Ammon's horn (tissue), 1 donor: ENCODE results near the gene CD96.
"Not testable (repeated sequence)": the region's sequence is repeated elsewhere in the genome, so short reads cannot be mapped to it uniquely, and the experiment has no call there.

Experiments
- DNase-seq: peaks from one replicate; pipeline ENCODE4 v3.0.0-alpha.2; 2016; ENCODE audit warnings: low spot score

CD96 gene

GRCh38 chr3:111541911-111542483 is at the start of gene CD96:
Gene CD96 (plus strand): TSS chr3:111542197. CDS start chr3:111542249, 52 bp downstream.
- DNase-seq: no peak

GRCh38 chr3:111493276-111493675 is 48.7 kb upstream of the CD96 start:
- DNase-seq: no peak

- no peak for DNase-seq
Measured at GRCh38 chr3:111496894-111497559, 45.0 kb upstream of the CD96 start.

- DNase-seq: no peak
Measured at GRCh38 chr3:111498022-111498421, 44.0 kb upstream of the CD96 start.

- no peak for DNase-seq
Measured at GRCh38 chr3:111506435-111506834, 35.6 kb upstream of the CD96 start.

- no peak for DNase-seq
Measured at GRCh38 chr3:111509308-111509707, 32.7 kb upstream of the CD96 start.

- no peak for DNase-seq
Measured at GRCh38 chr3:111517801-111518200, 24.2 kb upstream of the CD96 start.

GRCh38 chr3:111519178-111519855 is 22.7 kb upstream of the CD96 start:
- no peak for DNase-seq

- DNase-seq: no peak
Measured at GRCh38 chr3:111521891-111522290, 20.1 kb upstream of the CD96 start.

GRCh38 chr3:111524486-111524885 is 17.5 kb upstream of the CD96 start:
- DNase-seq: not testable (repeated sequence)

GRCh38 chr3:111531446-111531845 is 10.6 kb upstream of the CD96 start:
- no peak for DNase-seq

GRCh38 chr3:111534701-111535100 is 7.3 kb upstream of the CD96 start:
- DNase-seq: peak; percentile 4

GRCh38 chr3:111538111-111538510 is 3.9 kb upstream of the CD96 start:
- DNase-seq: no peak

GRCh38 chr3:111538681-111539083 is 3.3 kb upstream of the CD96 start:
- DNase-seq: no peak

- peak; percentile 72 for DNase-seq
Measured at GRCh38 chr3:111539351-111540331, 2.4 kb upstream of the CD96 start.

GRCh38 chr3:111541391-111541790 is 606 bp upstream of the CD96 start:
- DNase-seq: no peak

- no peak for DNase-seq
Measured at GRCh38 chr3:111542611-111543300, 759 bp downstream of the CD96 start.

GRCh38 chr3:111545349-111545748 is 3.4 kb downstream of the CD96 start:
- no peak for DNase-seq

GRCh38 chr3:111547631-111548030 is 5.6 kb downstream of the CD96 start:
- DNase-seq: no peak

GRCh38 chr3:111548092-111548491 is 6.1 kb downstream of the CD96 start:
- DNase-seq: no peak

- no peak for DNase-seq
Measured at GRCh38 chr3:111548756-111549155, 6.8 kb downstream of the CD96 start.

- DNase-seq: not testable (repeated sequence)
Measured at GRCh38 chr3:111561902-111562301, 19.9 kb downstream of the CD96 start.
